ENCODE data around the gene NDUFS2. TPM values are rescaled to one million over a fixed set of nuclear protein-coding genes. Genes with fewer than 3 reads are reported as not detected.

Gene NDUFS2
- polyA plus RNA-seq, 1 experiment = 129 TPM

- ChIA-PET POLR2A (no interaction called here), CTCF (interaction anchor here (0.8 to 2.7 kb wide), 3 partner anchors 27 to 33 kb away, joined by 3 to 13 read pairs (median 4); no protein-coding TSS in a partner anchor)
- TF ChIP-seq, protein P1, sequence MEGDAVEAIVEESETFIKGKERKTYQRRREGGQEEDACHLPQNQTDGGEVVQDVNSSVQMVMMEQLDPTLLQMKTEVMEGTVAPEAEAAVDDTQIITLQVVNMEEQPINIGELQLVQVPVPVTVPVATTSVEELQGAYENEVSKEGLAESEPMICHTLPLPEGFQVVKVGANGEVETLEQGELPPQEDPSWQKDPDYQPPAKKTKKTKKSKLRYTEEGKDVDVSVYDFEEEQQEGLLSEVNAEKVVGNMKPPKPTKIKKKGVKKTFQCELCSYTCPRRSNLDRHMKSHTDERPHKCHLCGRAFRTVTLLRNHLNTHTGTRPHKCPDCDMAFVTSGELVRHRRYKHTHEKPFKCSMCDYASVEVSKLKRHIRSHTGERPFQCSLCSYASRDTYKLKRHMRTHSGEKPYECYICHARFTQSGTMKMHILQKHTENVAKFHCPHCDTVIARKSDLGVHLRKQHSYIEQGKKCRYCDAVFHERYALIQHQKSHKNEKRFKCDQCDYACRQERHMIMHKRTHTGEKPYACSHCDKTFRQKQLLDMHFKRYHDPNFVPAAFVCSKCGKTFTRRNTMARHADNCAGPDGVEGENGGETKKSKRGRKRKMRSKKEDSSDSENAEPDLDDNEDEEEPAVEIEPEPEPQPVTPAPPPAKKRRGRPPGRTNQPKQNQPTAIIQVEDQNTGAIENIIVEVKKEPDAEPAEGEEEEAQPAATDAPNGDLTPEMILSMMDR (IDR thresholded peaks at IDR 0.05; ENCODE audit: insufficient read depth, low read depth, low read length) = no peak
- DNase-seq (ENCODE audit: low read depth) = no peak
- Histone ChIP-seq H3K4me3 (ENCODE audit: low read depth, low read length) (peak within 1 kb of the TSS; percentile 35), H3K36me3 (ENCODE audit: control insufficient read depth, insufficient read depth, low read length) (no peaks in the 10 kb centered on the region), H3K27me3 (ENCODE audit: control insufficient read depth, insufficient read depth, low read length) (peaks cover 32% of the 10 kb centered on the region)
Observed at GRCh38 chr1:161258439-161259344, 56.5 kb downstream of the NDUFS2 start, which contains the start of gene PCP4L1. Gene PCP4L1 (plus strand): TSS chr1:161258745. CDS start chr1:161258975, 230 bp downstream.

DNA sequence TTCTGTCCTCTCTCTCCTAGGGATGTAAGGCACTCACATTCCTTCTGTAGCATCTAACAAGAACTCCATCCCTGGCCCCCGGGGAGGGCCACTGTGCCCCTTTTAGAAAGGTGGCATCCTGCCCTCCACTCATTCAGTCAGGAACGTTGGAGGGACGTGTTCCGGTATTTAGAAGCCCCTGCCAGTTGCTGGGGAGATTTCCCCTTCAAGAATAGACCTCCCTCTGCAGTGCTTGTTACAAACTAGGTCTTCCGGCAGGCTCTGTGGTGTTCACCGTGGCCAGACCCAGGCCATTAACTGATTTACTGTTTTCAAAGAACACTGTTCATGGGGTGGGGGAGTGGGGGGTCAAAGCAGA lies 57.2 kb downstream of the NDUFS2 start:
- Histone ChIP-seq H3K4me3 (ENCODE audit: low read depth, low read length) (no peak overlapping the region), H3K27me3 (ENCODE audit: control insufficient read depth, insufficient read depth, low read length) (peaks cover 32% of the 10 kb centered on the region), H3K36me3 (ENCODE audit: control insufficient read depth, insufficient read depth, low read length) (no peaks in the 10 kb centered on the region)
- POLR2A ChIA-PET = no interaction called here
- TF ChIP-seq, protein P1 (IDR thresholded peaks at IDR 0.05; ENCODE audit: insufficient read depth, low read depth, low read length) = no peak
- no peak for DNase-seq (ENCODE audit: low read depth)
- CTCF ChIA-PET = interaction anchor here (2.3 to 2.7 kb wide), 2 partner anchors 25 to 32 kb away, joined by 4 to 13 read pairs; no protein-coding TSS in a partner anchor

DNA sequence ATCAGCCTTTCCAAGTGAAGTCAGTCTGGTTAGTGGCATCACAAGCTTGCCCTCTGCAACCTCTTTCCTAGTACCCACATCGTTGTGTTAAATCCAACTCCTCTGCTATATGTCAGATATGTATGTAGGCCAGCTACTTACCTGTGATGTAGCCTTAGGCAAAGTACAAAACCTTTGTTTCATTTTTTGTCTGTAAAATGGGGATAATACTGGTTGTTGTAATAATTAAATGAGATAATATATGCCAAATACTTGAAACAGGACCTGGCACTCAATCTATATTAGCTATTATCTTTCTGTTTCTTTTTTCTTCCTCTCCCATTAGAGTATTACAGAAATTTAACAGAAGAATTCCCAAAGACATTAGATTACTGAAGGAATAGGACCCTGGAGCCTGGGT lies 57.6 kb downstream of the NDUFS2 start:
- DNase-seq (ENCODE audit: low read depth) = no peak
- Histone ChIP-seq H3K36me3 (ENCODE audit: control insufficient read depth, insufficient read depth, low read length) (no peaks in the 10 kb centered on the region), H3K27me3 (ENCODE audit: control insufficient read depth, insufficient read depth, low read length) (peaks cover 32% of the 10 kb centered on the region), H3K4me3 (ENCODE audit: low read depth, low read length) (no peak overlapping the region)
- TF ChIP-seq, protein P1 (IDR thresholded peaks at IDR 0.05; ENCODE audit: insufficient read depth, low read depth, low read length) = no peak
- ChIA-PET CTCF (interaction anchor here (2.3 to 2.7 kb wide), 2 partner anchors 25 to 32 kb away, joined by 4 to 13 read pairs; no protein-coding TSS in a partner anchor), POLR2A (no interaction called here)

DNA sequence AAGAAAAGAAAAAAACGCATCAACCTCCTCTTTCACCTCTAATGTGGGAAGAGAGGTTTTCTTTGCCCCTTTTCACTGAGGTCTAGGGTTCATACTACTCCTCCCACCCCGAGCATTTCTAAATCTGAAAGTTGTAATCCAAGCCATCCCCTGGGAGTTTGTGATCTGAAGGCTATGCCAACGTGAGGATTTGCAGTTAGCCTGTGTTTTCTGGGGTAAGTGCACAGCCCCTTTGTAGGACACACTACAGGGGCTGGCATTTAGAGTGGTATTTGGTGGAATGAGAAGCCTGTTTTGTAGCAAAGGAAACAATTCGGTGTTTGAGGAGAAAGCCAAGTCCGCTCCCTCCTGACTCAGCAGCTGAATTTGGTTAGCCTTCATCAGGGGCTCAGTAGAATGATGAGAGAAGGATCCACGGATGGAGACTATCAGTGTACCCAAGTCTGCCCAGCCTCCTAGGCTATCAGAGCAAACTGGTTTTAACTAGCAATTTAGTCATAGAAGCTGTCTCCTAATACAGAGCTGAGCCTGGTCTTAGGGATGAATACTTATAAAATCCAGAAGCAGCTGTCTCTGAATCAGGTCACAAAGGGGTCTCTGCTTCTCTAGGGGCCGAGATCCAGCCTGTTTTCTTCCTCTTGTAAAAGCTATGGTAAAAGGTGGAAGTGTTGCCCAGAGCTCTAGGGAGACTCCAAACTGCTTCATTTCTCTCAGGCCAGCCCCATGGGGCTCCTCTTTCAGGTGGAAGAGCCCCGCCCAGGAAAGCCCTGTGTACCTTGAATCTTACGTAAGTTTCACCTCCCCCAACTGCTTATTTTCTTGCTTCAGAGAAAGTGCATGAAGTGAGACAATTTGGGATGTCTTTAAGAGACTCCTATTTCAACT lies 58.5 kb downstream of the NDUFS2 start:
- Histone ChIP-seq H3K4me3 (ENCODE audit: low read depth, low read length) (no peak overlapping the region), H3K27me3 (ENCODE audit: control insufficient read depth, insufficient read depth, low read length) (peaks cover 32% of the 10 kb centered on the region), H3K36me3 (ENCODE audit: control insufficient read depth, insufficient read depth, low read length) (no peaks in the 10 kb centered on the region)
- no peak for DNase-seq (ENCODE audit: low read depth)
- POLR2A ChIA-PET = no interaction called here
- CTCF ChIA-PET = interaction anchor here (1.2 to 2.7 kb wide), 4 partner anchors 24 to 35 kb away, joined by 3 to 13 read pairs (median 4); partner anchors contain the start of gene TOMM40L
- TF ChIP-seq, protein P1 (IDR thresholded peaks at IDR 0.05; ENCODE audit: insufficient read depth, low read depth, low read length) = no peak
